SK-N-SH (cell line): ENCODE measurements around the gene CREBL2. TPM values are rescaled to one million over a fixed set of nuclear protein-coding genes. Genes with fewer than 3 reads are reported as not detected.

Experiments used
- CTCF ChIA-PET: fragments of 300-600, 350-600 bp; formaldehyde crosslinking; extraction: SDS; loops from one replicate; lab custom pipeline; 2021; lab: Yijun Ruan, JAX
- POLR2A ChIA-PET: fragments of 350-600 bp; sonication (Branson Sonifier 250); formaldehyde crosslinking; extraction: SDS; loops from one replicate; lab custom pipeline; 2020; ENCODE audit warnings: antibody characterized with exemption, inconsistent platforms; lab: Yijun Ruan, JAX
- DNase-seq: peaks from one replicate; pipeline ENCODE4 v3.0.0; 2012
- H2AFZ ChIP-seq: fragments of 200-600 bp; sonication (generic); 2 replicates; pipeline ENCODE4 v1.8.1; 2016; ENCODE audit warnings: antibody characterized with exemption, mild to moderate bottlenecking, low read depth
- H3F3A ChIP-seq: fragments of 200-600 bp; sonication (generic); replicated peaks from 2 replicates; pipeline ENCODE3; 2016; ENCODE audit warnings: antibody characterized with exemption, mild to moderate bottlenecking; ENCODE audit not compliant: insufficient read depth
- H3K27ac ChIP-seq, 2 experiments: fragments of 200-500 bp in 1 of 2; fragments of 200-600 bp in 1 of 2; sonication (Bioruptor generic) in 1 of 2; sonication (generic), shearing (Covaris generic) in 1 of 2; 2 replicates each; pipeline versions ENCODE4 v1.5.1 to v1.6.1; 2014 to 2016; ENCODE audit warnings: low read depth in 2 of 2, inconsistent platforms in 1 of 2, low read length in 1 of 2, mild to moderate bottlenecking in 1 of 2, mixed read lengths in 1 of 2
- H3K27me3 ChIP-seq: fragments of 200-600 bp; sonication (generic), shearing (Covaris generic); 2 replicates; pipeline ENCODE4 v1.6.1; 2016; ENCODE audit warnings: mixed run types; ENCODE audit not compliant: insufficient read depth
- H3K36me3 ChIP-seq, 2 experiments: fragments of 200-500 bp in 1 of 2; fragments of 200-600 bp in 1 of 2; sonication (Bioruptor generic) in 1 of 2; sonication (generic) in 1 of 2; replicated peaks in 1 of 2; 2 replicates each; pipeline versions ENCODE3 to v1.5.1; 2014 to 2016; ENCODE audit warnings: low read length in 1 of 2, mild to moderate bottlenecking in 1 of 2; ENCODE audit not compliant: insufficient read depth in 2 of 2, control insufficient read depth in 1 of 2
- H3K4me1 ChIP-seq, 2 experiments: fragments of 200-500 bp in 1 of 2; fragments of 200-600 bp in 1 of 2; sonication (Bioruptor generic) in 1 of 2; sonication (generic), shearing (Covaris generic) in 1 of 2; 2 replicates each; pipeline versions ENCODE4 v1.5.1 to v1.6.1; 2014 to 2016; ENCODE audit warnings: low read depth in 1 of 2, low read length in 1 of 2, mixed run types in 1 of 2; ENCODE audit not compliant: insufficient read depth in 2 of 2, control insufficient read depth in 1 of 2
- H3K4me2 ChIP-seq: fragments of 200-600 bp; sonication (generic), shearing (Covaris generic); 2 replicates; pipeline ENCODE4 v1.6.1; 2017; ENCODE audit warnings: mixed run types
- H3K4me3 ChIP-seq, 2 experiments: fragments of 200-500 bp in 1 of 2; fragments of 200-600 bp in 1 of 2; sonication (Bioruptor generic) in 1 of 2; sonication (generic), shearing (Covaris generic) in 1 of 2; 2 replicates each; pipeline versions ENCODE4 v1.5.1 to v1.8.1; 2014 to 2016; ENCODE audit warnings: low read depth in 2 of 2, inconsistent platforms in 1 of 2, low read length in 1 of 2, mild to moderate bottlenecking in 1 of 2, mixed read lengths in 1 of 2, moderate library complexity in 1 of 2
- H3K79me2 ChIP-seq: fragments of 200-600 bp; sonication (generic); 2 replicates; pipeline ENCODE4 v1.8.1; 2017; ENCODE audit warnings: mild to moderate bottlenecking; ENCODE audit not compliant: insufficient read depth
- H3K9ac ChIP-seq: fragments of 200-600 bp; sonication (generic); 2 replicates; pipeline ENCODE4 v1.6.1; 2017; ENCODE audit warnings: mixed run types
- H3K9me2 ChIP-seq: fragments of 200-600 bp; sonication (generic); 2 replicates; pipeline ENCODE4 v1.6.1; 2017; ENCODE audit warnings: mixed run types
- H3K9me3 ChIP-seq: fragments of 200-600 bp; sonication (generic); 2 replicates; pipeline ENCODE4 v1.6.1; 2017; ENCODE audit warnings: mixed run types, mild to moderate bottlenecking, moderate library complexity
- H4K20me1 ChIP-seq: fragments of 200-600 bp; sonication (generic); 2 replicates; pipeline ENCODE4 v1.6.1; 2017; ENCODE audit warnings: mild to moderate bottlenecking, mixed run types; ENCODE audit not compliant: insufficient read depth
- EP300 ChIP-seq, 2 experiments: IDR thresholded peaks; 2 replicates each; pipeline versions ENCODE4 v1.4.0 to v1.6.1; 2012; ENCODE audit warnings: borderline replicate concordance in 1 of 2, low read depth in 1 of 2, low read length in 1 of 2
- FOSL2 ChIP-seq: IDR thresholded peaks from 2 replicates; pipeline ENCODE4 v1.4.0; 2012; ENCODE audit warnings: low read depth, mild to moderate bottlenecking, moderate library complexity, borderline replicate concordance
- FOXJ3 ChIP-seq: sonication (generic); formaldehyde crosslinking; IDR thresholded peaks from 2 replicates; pipeline ENCODE4 v1.5.1; 2020; ENCODE audit warnings: mild to moderate bottlenecking, missing genetic modification reagents
- FOXM1 ChIP-seq: IDR thresholded peaks from 2 replicates; pipeline ENCODE4 v1.4.0; 2012; ENCODE audit warnings: low read depth, mild to moderate bottlenecking
- JUND ChIP-seq: IDR thresholded peaks from 2 replicates; pipeline ENCODE4 v1.4.0; 2012
- MXI1 ChIP-seq: IDR thresholded peaks from 2 replicates; pipeline ENCODE4 v1.6.1; 2012; ENCODE audit warnings: mild to moderate bottlenecking, low read depth, low read length, improper control_type of control experiment
- NFIC ChIP-seq: IDR thresholded peaks from 2 replicates; pipeline ENCODE4 v1.4.0; 2012; ENCODE audit warnings: borderline replicate concordance
- NRF1 ChIP-seq: IDR thresholded peaks from 2 replicates; pipeline ENCODE4 v1.6.1; 2012; ENCODE audit warnings: low read depth, mild to moderate bottlenecking, low read length
- POLR2AphosphoS5 ChIP-seq: IDR thresholded peaks from 2 replicates; pipeline ENCODE4 v1.6.1; 2012; ENCODE audit warnings: low read depth, low read length
- RAD21 ChIP-seq: IDR thresholded peaks from 2 replicates; pipeline ENCODE4 v1.6.1; 2012; ENCODE audit warnings: mild to moderate bottlenecking, low read length
- RCOR1 ChIP-seq: fragments of 150-350 bp; IDR thresholded peaks from 2 replicates; pipeline ENCODE4 v1.6.1; 2017; ENCODE audit warnings: antibody characterized with exemption, low read length
- RFX5 ChIP-seq: IDR thresholded peaks from 2 replicates; pipeline ENCODE4 v1.6.1; 2012; ENCODE audit warnings: mild to moderate bottlenecking, improper control_type of control experiment, low read length
- SIN3A ChIP-seq: IDR thresholded peaks from 2 replicates; pipeline ENCODE4 v1.6.1; 2012; ENCODE audit warnings: low read depth, mild to moderate bottlenecking, low read length, moderate library complexity, borderline replicate concordance
- TAF1 ChIP-seq: IDR thresholded peaks from 2 replicates; pipeline ENCODE4 v1.6.1; 2012; ENCODE audit warnings: low read depth, mild to moderate bottlenecking, low read length, moderate library complexity, borderline replicate concordance
- TCF12 ChIP-seq: IDR thresholded peaks from 2 replicates; pipeline ENCODE4 v1.4.0; 2012
- USF2 ChIP-seq: fragments of 150-350 bp; IDR thresholded peaks from 2 replicates; pipeline ENCODE4 v1.6.1; 2017; ENCODE audit warnings: antibody characterized with exemption, low read length, low read depth, borderline replicate concordance
- WGBS: methylation state at CpG from one replicate; pipeline ENCODE4 v1.1.6; 2017; ENCODE audit warnings: low lambda C conversion rate; 5-methylcytosine and 5-hydroxymethylcytosine counted together
- polyA plus RNA-seq, 3 experiments: library from polyadenylated mRNA; depleted of rRNA; stranded (reverse); fragments of >200 nt; gene quantifications; 2 replicates each; pipeline ENCODE4 v1.2.3, GENCODE V29; 2012
- TF ChIP-seq, protein P1 (sequence below): IDR thresholded peaks from 2 replicates; pipeline ENCODE4; 2012
- TF ChIP-seq, protein P2 (sequence below): IDR thresholded peaks from 2 replicates; pipeline ENCODE4 v1.6.1; 2012; ENCODE audit warnings: mild to moderate bottlenecking, low read depth, low read length, moderate library complexity

The CREBL2 gene
- polyA plus RNA-seq, 1 of the 3 experiments (the other 2 are of a cell fraction), result 12.6 TPM

DNA sequence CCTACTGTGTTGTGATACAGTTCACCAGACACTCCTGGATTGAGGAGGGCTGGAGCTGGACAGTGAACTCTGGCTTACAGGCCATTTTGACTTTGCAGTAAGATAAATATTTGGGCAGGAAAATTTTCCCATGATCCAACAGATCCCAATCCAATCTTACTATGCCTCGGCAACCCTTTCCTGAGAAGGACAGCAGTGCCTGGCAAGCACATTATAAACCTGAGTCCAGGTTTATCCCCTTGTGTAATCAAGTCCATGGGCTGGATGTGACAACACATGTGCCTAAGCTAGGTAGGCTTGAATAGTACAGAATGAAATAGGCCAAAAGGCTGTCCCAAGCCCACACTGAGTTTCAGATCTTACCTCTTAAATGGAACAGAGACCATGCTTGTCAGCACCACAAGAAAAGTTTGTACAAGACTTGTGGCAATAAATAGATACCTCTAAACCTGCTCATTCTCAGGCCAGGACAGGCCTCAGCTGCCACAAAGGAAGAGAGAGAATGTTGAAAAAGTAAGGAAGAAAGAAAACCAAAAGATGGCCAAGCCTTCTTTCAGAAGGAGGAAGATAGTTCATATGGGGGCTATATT, 34.9 kb downstream of the CREBL2 start:
- Histone ChIP-seq H2AFZ (no peak overlapping the region), H3K4me3 (no peak overlapping the region), H3F3A (peaks cover 15% of the 10 kb centered on the region), H4K20me1 (no peaks in the 10 kb centered on the region), H3K79me2 (no peaks in the 10 kb centered on the region), H3K9me3 (peaks cover 3% of the 10 kb centered on the region; the same call in 1 of the 2 replicates), H3K27ac (peak overlapping the region in 1 of 2 experiments; percentile 60; a peak in 2 of 4 replicates), H3K9ac (no peak overlapping the region), H3K4me2 (no peak overlapping the region), H3K4me1 (peaks cover 0 to 17% of the 10 kb centered on the region in 2 experiments; a peak in 1 of 4 replicates), H3K9me2 (no peaks in the 10 kb centered on the region), H3K36me3 (peaks cover 11 to 22% of the 10 kb centered on the region in 2 experiments), H3K27me3 (no peaks in the 10 kb centered on the region)
- 100% methylated on average over 1 of the region's 1 CpG for WGBS
- no peak for DNase-seq
- POLR2A ChIA-PET, result no interaction called here
- CTCF ChIA-PET, result interaction anchor here (0.7 to 2.6 kb wide), 7 partner anchors 9 to 569 kb away, joined by 3 to 16 read pairs (median 3); no protein-coding TSS in a partner anchor
- TF ChIP-seq USF2 (no peak), FOXM1 (no peak), NFIC (no peak), RCOR1 (no peak), RFX5 (no peak), TAF1 (no peak), JUND (no peak), EP300 (IDR thresholded peaks at IDR 0.05; ENCODE audit: borderline replicate concordance in 1 of 2, low read depth in 1 of 2, low read length in 1 of 2) (no peak), FOXJ3 (CRISPR knock-in tag) (no peak), FOSL2 (no peak), RAD21 (no peak), TCF12 (no peak), MXI1 (no peak), NRF1 (no peak), POLR2AphosphoS5 (no peak), SIN3A (no peak)
- TF ChIP-seq, protein P1, sequence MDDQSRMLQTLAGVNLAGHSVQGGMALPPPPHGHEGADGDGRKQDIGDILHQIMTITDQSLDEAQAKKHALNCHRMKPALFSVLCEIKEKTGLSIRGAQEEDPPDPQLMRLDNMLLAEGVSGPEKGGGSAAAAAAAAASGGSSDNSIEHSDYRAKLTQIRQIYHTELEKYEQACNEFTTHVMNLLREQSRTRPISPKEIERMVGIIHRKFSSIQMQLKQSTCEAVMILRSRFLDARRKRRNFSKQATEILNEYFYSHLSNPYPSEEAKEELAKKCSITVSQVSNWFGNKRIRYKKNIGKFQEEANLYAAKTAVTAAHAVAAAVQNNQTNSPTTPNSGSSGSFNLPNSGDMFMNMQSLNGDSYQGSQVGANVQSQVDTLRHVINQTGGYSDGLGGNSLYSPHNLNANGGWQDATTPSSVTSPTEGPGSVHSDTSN, result no peak
- TF ChIP-seq, protein P2, sequence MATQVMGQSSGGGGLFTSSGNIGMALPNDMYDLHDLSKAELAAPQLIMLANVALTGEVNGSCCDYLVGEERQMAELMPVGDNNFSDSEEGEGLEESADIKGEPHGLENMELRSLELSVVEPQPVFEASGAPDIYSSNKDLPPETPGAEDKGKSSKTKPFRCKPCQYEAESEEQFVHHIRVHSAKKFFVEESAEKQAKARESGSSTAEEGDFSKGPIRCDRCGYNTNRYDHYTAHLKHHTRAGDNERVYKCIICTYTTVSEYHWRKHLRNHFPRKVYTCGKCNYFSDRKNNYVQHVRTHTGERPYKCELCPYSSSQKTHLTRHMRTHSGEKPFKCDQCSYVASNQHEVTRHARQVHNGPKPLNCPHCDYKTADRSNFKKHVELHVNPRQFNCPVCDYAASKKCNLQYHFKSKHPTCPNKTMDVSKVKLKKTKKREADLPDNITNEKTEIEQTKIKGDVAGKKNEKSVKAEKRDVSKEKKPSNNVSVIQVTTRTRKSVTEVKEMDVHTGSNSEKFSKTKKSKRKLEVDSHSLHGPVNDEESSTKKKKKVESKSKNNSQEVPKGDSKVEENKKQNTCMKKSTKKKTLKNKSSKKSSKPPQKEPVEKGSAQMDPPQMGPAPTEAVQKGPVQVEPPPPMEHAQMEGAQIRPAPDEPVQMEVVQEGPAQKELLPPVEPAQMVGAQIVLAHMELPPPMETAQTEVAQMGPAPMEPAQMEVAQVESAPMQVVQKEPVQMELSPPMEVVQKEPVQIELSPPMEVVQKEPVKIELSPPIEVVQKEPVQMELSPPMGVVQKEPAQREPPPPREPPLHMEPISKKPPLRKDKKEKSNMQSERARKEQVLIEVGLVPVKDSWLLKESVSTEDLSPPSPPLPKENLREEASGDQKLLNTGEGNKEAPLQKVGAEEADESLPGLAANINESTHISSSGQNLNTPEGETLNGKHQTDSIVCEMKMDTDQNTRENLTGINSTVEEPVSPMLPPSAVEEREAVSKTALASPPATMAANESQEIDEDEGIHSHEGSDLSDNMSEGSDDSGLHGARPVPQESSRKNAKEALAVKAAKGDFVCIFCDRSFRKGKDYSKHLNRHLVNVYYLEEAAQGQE, result no peak
